ENCODE results near the gene MGLL.

The MGLL gene

DNA sequence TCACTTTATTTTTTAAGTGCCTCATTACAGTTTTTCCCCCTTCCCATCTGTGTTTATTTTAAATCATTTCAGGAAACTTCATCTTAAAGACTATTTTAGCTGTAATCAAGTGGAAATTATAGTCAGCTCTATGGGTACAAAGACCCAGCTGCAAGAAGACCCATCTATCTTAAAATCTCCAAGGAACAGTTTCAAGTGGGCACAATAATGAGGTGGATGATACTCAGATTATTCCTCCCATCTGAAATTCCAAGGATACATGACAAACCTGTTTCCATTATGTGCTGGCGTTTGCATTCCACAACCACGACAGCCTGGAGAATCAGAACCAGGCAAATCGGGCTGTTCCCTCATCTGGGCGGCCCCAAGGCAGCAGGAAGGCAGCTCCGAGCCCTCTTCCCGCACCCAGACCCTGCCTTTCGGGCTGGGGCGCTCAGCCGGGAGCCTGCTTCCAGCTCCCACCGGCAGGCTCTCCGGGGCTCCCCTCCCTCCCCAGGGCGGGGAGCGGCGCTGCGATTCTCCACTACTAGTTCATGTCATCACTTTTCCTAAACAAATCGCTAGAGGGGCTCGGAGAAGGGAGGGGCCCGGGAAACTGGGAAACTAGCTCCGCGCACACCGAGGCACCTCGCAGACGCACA, at the start of gene MGLL:
TSS of gene MGLL (minus strand) at position 475 of the 641 bp plus-strand sequence. CDS start at position 278, 197 bp downstream.
- peak; percentile 70 for DNase-seq

DNA sequence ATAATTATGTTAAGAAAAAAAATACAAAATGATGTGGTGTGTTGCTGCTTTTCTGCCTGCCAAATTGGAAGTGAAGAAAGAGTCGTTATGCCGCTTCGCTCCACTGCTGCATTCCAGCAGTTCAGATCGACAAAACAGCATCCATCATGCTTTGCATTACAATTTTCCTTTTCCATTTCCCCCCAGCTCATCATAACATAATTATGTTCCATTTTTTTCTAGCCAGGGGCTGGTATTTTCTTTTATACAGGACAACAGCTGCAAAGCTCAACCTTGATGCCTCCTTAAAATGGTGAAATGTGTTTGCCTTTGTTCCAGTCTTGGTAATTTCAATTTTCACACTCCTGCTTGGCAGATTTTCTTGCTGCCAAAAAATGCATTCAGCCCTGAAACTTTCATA, 47.8 kb upstream of the MGLL start:
- no peak for DNase-seq

DNA sequence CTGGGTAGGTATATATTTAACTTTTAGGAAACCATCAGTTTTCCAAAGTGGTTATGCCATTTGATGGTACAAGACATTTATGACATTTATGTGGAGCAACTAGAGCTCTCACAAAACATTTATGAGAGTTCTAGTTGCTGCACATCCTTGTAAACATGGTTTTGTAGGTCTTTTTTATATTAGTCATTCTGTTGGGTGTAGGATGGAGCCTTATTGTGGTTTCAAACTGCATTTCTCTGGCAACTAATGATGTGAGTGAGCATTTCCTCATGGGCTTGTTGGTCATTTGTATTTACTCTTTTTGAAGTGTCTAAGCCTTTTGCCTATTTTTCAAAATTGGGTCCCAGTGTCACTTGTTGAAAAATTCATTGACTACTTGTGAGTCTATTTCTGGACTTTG, 45.7 kb upstream of the MGLL start:
- no peak for DNase-seq

DNA sequence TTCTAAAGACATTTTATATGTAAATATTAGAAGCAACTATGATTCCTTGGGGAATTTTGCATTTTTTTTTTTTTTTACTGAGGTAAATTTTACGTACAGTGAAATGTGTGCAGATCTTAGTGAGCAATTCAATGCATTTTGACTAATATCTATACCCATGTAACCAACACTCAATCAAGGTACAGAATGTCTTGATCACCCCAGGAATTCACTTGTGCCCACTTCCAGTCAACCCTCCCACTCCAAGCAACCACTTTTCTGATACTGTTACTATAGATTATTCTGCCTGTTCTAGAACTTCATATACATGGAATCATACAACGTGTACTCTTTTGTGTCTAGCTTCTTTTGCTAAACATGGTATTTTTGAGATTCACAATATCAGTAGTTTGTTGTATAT, 45.1 kb upstream of the MGLL start:
- no peak for DNase-seq

GRCh38 chr3:127865941-127866340, 43.6 kb upstream of the MGLL start:
- no peak for DNase-seq

GRCh38 chr3:127860211-127860696, 37.9 kb upstream of the MGLL start:
- no peak for DNase-seq

DNA sequence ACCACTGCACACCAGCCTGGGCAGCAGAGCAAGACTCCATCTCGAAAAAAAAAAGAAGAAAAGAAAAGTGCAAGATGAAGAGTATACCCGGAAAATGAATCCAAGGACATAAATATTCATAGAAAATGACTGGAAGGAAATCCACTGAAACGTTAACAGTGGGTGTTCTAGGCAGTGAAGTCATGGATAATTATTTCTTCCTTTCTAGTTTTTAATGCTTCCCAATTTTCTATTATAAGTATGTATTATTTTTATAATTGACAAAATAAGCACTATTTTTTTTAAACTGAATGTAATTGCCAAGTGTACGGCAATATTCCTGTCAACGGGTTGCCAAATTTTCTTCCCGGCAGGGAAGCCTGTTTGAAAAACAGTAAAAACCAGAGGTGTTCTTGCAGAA, 37.4 kb upstream of the MGLL start:
- DNase-seq: no peak

- DNase-seq: no peak
Observed at GRCh38 chr3:127858937-127859336, 36.6 kb upstream of the MGLL start.

GRCh38 chr3:127858521-127858920, 36.2 kb upstream of the MGLL start:
- no peak for DNase-seq

GRCh38 chr3:127857333-127857732, 35.0 kb upstream of the MGLL start:
- DNase-seq: peak; percentile 44

- no peak for DNase-seq
Observed at GRCh38 chr3:127856801-127857200, 34.5 kb upstream of the MGLL start.

DNA sequence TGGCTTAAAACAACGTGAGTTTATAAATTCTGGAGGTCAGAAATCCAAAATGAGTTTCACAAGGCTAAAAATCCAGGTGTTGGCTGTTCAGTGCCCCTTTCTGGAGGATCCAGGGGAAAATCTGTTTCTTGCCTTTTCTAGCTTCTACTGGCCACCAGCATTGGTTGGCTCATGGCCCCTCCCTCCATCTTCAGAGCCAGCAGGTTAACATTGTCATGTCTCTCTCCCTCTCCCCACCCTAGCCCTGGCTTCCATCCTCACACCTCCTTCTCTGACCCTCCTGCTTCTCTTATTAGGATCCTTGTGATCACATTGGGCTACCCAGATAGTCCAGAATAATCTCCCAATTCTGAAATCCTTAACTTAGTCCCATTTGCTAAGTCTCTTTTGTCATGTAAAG, 32.9 kb upstream of the MGLL start:
- DNase-seq: no peak

- peak; percentile 35 for DNase-seq
Observed at GRCh38 chr3:127853681-127854080, 31.4 kb upstream of the MGLL start.

GRCh38 chr3:127851899-127852298, 29.6 kb upstream of the MGLL start:
- peak; percentile 99 for DNase-seq

- peak; percentile 96 for DNase-seq
Observed at GRCh38 chr3:127849368-127849767, 27.1 kb upstream of the MGLL start.

DNA sequence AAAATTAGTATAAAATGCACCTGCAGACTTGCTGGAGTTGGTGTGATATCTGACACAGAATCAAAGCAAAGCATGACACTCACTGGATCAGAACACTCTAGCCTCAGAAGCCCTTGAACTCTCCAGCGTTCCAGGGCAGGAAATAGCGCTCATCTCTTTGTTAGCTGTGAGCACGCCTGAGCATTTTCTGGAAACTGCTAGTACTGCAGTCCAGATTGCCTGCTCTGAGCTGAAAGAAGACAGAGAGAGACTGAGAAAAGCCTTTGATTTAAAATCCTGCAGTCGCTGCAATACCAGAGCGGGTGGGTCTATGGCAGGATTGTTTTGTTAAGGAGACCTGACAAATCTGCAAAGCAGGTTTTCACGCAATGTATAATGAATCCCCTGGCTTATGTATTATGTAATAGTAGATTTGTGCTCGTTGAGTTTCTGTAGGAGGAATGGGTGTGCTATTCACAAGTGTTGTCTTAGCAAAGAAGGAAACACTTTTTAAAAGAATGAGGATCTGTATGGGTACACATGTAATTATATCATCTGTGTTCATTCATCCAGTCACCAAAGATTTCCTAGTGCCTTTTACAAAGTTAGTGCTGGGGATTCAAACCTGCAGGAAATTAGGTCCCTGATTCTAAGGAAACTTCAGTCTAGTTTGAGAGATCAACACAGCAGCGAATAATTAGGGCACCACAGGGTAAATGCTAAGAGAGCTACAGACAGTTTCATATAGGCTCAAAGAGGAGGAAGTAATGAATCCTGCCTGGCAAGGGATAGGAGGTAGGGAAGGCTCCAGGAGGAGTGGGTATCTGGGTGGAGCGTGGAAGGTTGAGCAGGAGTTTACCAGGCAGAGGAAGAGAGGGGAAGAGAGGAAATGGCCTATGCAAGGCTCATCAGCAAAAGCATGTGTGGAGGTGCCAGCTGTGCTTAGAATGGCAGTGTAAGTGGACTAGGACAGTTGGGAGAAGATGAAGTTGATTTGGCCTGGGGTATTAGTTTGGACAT, 26.1 kb upstream of the MGLL start:
- DNase-seq: peak; percentile 47

DNA sequence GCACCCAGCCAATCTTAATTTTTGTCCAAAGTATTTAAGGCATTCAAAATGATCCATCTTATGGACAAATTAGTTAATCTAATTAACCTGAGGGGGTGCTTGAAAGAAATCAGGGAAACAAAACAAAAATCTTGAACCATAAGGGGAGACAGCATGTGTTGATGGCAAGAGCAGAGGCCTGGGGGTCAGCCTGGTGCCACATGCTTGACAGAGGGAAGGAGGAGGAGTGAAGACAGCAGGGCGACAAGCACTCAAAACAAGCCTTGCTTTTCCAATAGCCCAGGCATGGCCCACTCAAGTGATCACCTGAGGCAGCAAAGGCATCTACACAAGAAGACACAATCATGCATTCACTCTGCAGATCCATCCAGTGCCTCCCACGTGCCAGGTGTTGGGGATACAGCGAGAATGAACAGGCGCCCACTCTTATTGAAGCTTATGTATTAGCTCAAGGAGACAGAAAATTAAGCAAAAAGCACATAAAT, 25.0 kb upstream of the MGLL start:
- DNase-seq: peak; percentile 53

DNA sequence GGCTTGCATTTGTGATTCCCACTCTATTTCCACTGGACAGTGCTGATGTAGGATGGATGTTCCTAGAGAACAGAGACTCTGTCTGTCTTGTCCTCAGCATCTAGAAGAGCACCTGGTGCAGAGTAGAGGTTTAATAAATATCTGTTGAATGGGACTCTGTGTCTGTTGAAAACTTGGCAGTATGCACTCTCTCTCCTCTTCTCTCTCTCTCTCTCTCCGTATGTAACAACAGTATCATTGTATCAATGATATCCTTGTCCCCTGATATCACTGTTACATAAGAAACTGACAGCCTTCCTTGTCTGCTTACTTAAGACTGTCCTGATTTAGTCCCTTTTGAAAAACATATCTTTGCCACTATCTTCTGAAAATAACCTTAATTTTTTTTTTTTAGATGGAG, 24.3 kb upstream of the MGLL start:
- no peak for DNase-seq

DNA sequence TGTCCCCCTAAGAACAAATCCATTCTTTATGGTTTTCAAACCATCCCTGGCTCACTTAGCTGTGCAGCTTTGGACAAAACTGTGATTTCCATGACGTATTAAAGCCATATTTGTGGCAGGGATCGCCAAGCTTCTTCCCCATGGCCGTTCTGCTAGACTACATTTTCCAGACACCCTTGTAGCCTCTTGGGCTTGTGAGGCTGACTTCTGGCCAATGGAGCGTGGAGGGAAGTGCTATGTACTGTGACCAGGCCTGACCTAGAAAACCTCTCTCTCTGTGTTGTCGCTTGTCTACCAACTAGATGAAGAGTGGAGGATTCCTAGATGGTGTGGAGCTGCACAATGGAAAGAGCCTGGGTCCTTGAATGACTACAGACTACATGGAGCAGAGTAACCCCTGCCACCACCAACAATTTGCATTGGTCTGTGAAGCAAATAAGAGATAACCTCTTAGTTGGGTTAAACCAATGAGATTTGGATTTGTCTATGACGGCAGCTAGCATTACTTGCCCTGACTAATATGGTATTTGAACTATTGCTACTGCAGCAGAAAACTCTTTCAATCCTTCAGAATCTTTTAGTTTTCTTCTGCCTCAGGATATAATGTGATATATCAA, 22.1 kb upstream of the MGLL start:
- no peak for DNase-seq

DNA sequence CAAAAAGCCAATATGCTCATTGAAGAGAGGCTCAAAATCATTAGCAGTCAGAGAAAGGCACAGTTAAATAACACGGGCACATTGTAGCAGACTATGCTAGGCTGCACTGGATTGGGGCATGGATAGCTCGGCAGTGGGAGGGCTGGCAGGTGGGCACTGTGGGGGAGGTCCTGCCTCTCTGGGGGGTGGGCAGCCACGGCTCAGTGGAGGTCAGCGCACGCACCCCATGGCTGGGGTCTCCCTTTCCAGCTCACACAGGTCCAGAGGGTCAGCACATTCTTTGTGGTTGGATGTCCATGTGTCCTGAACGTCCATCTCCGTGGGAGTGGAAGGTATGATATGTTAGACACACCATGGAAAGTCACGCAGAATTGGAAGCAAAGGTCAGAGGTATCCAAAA, 18.4 kb upstream of the MGLL start:
- no peak for DNase-seq

GRCh38 chr3:127839099-127839498, 16.8 kb upstream of the MGLL start:
- no peak for DNase-seq

GRCh38 chr3:127835993-127836882, 13.9 kb upstream of the MGLL start:
- DNase-seq: no peak
